ENCODE data around the gene PSG6. TPM values are rescaled to one million over a fixed set of nuclear protein-coding genes. Genes with fewer than 3 reads are reported as not detected.
"Not testable (repeated sequence)": the region's sequence is repeated elsewhere in the genome, so short reads cannot be mapped to it uniquely, and the experiment has no call there.

The PSG6 gene
- total RNA-seq: not detected

DNA sequence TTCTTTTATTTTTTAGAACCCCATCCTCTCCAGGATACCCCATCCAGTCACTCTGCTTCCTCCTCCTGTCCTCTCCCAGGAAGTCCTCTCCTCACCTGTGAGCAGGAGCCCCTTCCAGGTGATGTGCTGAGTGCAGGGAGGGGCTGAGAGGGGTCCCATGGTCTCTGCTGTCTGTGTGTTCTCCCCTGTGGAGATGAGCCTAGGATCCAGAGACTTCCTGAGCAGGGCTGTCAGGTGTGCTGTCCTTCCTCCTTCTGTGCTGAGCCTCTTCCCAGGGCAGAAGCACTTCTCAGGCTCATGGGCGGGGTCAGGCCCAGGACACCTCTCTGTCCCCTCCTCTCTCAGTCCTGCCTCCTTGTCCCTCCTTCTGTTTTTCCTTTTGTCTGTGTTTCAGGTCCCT, at the start of gene PSG6:
TSS of gene PSG6 (minus strand) at position 261 of the 400 bp plus-strand sequence. CDS start at position 159, 102 bp downstream.
- DNase-seq: not testable (repeated sequence)

DNA sequence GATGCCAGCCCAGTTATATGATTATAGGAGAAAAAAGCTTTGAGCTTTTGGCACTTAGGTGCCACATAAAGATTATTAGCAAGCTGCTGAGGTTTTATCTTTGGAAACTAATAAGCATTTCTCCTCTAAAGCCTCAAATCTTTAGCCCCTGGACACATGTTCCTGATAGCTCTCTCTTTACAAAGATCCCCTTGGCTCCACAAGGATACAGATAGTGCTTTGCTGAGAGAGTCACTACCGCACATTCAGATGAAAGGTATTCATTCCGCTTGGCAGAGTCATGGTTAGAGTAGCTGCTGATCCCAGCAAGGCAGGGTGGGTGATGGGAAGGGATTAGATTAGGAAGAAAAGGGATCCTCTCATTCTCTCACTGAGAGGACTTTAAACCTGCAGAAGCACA, 47.5 kb upstream of the PSG6 start:
- no peak for DNase-seq

DNA sequence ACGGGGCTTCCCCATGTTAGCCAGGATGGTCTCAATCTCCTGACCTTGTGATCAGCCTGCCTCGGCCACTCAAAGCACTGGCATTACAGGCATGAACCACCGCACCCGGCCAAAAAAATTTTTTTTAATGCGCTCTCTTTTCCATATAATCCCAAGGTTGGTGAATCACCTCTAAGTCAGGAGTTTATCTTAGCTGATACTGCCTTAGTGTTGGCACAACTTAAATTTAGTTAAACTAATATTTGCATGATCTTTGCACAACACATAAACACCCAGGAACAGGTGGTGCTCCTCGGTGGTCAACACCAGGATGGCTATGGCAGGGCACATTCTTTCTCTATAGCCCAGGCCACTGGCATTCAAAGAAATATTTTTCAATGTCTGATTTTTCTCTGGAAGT, 43.4 kb upstream of the PSG6 start:
- DNase-seq: no peak

DNA sequence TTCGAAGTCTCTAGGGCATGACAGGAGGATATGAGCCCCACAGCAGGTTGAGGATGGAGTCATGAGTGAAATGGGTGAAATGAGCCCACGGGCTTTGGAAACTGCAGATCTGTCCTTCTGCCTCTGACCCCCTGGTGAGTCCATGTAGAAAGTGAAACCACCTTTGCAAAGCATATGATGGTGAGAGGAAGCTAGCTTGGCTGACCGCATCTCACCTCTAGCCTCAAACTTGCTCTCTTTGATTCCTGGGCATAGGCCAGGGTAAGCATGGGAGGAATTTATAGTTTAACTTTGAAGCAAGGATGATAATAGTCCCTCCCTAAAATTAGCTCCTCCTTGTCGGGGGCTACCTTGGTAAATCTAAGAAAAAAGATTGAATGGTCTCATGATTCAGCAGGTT, 34.4 kb upstream of the PSG6 start:
- DNase-seq: not testable (repeated sequence)

DNA sequence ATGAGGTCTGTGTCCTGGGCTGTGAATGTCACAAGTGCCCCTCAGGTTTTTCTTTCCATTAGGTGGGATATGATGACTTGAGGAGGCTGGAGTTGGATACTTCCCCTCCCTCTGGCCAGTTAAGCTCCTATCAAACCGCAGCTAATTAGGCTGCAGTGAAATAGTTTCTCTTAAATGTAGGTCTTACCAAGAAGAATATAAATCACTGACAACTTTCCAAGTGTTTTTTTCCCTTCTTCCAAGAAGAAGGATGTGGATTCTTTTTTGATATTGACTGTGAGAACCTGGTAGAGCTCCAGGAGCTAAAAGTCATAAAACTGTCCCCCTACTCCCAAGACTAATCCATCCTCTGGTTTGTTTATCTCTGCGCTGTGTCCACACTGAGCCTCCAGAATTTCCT, 33.8 kb upstream of the PSG6 start:
- not testable (repeated sequence) for DNase-seq

DNA sequence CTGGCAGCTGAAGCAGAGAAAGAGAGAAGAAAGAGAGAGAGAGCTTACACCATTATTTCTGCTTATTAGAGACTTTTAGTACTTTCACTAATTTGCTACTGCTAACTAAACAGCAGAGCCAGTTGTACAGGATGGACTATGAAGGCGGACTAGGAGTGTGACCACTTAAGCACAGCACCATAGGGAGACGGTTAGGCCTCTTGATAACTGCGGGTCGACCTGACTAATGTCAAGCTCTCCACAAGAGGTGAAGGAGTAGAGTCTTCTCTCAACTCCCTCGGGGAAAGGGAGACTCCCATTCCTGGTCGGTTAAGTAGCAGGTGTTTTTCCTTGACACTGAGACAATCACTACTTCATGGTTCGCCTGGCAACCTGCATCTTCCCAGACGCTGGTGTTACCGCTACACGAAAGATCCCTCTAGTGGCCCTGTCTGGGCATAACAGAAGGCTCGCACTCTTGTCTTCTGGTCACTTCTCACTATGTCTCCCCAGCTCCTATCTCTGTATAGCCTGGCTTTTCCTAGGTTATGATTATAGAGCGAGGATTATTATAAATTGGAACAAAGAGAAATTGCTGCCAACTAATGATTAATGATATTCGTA, 24.6 kb upstream of the PSG6 start:
- DNase-seq: peak; percentile 4

DNA sequence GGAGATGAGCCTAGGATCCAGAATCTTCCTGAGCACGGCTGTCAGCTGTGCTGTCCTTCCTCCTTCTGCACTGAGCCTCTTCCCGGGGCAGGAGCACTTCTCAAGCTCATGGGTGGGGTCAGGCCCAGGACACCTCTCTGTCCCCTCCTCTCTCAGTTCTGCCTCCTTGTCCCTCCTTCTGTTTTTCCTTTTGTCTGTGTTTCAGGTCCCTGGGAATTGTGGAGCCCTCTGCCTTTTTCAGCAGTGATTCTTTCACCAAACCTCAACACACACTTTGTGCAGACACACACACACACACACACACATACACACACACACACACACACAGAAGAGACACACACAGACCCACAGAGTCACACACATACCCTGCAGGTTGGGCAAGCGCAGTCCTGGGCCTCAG, 19.4 kb upstream of the PSG6 start, which contains the start of gene PSG7:
TSS of gene PSG7 (minus strand) at position 101 of the 400 bp plus-strand sequence. CDS start 131 bp downstream, outside the sequence.
- DNase-seq: not testable (repeated sequence)

DNA sequence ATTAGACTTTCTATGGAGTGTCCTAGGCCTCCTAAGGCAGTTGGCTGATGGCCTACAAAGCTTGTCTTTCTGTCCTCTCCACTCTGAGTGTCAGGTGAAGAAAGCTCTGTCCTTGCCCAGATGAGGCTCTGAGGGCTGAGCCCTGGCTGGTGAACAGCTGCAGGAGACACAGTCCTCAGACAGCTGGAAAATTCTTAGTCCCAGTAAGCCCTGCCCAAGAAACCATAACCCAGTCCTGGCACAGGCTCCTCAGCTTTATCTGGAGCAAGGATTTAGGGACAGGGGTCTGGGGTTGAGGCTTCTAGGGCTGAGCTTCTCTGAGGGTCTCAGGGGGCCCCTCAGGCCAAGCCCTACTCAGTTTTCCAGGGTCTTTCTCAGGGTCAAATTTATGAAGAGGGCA, 17.0 kb upstream of the PSG6 start:
- DNase-seq: peak; percentile 58

DNA sequence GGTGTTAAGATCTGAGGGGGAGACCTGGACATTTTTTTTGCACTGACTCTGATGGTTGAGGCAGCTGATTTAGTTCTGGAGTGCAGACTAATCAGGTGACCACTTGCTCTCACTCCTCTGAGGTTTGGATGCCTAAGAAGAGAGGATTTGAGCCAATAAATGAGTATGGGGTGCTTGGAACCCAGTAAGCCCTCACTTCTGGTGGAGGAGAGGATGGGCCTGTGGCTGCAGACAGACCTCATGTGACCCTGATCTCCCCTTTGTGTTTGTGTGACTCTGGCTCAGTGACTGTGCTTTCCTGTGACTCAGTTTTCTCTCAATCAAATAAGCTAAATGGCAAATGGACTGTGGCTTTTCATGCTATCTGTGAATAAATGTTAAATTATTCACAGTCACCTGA, 16.5 kb upstream of the PSG6 start:
- not testable (repeated sequence) for DNase-seq

DNA sequence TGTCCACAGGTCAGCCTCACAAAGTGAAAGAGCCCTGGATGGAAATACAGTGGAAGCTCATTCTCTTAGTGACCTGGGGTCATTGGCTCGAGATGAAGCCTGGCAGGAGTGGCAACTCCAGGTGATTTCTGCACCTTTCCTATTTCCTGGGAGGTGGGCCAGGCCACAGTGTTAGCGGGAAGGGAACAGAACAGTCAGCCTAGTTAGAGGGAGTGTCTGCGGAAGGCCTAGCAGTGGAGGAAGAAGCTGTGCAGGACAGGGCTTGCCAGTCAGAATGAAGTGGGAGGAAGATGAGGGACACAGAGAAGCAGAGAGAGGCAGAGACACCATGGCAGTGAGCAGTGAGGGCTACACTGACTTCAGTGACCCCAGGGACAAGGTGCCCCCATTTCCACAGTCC, 15.7 kb upstream of the PSG6 start:
- DNase-seq: not testable (repeated sequence)

DNA sequence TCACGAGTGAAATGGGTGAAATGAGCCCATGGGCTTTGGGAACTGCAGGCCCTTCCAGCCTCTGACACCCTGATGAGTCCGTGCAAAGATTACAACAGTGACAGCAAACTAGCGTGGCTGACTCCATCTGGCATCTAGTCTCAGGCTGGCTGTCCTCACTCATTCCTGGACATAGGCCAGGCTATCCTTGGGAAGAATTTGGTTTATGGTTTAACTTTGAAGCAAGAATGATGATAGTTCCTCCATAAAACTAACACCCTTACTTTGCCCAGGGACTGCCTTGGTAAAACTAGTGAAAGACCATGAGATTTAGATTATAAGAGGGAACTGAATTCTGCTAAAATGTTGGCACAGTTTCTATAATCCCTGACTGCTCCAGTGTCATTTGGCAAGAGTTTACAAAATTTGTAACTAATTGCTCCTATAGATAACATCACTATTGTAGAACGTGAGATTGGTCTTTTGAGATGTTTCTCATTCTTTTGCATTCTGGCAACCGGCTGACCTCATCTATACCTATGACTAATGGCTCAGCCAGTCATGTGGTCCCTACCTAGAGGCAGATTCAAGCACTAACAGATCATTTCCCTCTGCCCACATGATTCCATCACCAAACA, 14.9 kb upstream of the PSG6 start:
- peak; percentile 66 for DNase-seq

DNA sequence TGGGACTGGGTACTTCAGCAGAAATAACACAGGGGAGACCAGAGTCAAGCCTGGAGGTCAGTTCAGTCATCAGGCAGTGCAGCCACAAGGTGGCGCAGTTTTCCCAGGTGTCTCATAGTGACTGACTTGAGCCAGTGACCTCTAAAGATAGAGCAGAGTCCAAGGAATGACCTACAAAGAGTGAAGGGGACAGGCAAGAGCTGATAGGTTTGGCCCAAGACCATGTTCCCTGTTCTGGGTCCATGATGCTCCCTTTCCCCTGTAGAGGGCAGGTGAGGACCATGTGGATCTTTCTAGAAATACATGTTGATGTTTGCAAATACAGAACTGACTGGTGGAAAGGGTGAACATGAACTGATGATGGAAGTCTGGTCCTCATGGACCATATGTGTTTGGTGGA, 12.5 kb upstream of the PSG6 start:
- DNase-seq: peak; percentile 19

DNA sequence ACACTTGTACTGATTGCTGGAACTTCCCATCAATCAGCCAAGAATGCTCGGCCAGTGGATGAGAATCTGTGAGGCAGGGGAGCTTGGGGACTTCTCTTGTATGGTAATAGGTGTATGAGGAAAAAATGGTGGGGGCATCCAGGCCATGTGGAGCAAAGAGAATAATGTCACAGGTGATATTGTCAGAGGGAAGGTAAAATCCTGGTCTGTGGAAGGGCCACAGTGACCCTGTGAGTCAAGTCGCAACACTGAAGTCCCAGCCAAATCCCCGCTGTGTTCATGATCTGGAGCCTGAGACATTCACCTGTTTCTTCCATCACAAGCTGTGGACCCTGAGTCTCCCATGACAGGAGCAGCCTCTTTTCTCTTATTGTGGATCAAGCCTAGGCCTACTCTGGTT, 11.2 kb upstream of the PSG6 start:
- DNase-seq: no peak

DNA sequence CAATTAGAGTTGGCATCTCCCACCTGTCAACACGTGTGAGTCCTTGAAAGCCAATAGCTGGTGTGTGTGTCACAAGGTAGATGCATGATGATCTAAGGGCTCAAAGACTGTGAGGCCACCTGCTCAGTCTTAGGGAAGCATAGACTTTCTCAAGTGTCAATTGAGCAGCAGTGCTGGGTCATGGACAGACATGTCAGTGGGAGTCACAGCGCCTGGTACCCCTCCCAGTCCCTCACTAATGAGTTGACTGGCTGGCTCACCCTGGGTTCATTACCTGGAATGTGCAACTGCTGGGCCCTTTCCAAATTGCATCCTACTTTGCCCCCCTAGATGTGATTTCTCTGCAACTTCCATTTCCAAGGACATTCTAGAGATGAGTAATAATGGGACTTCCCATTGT, 9.1 kb upstream of the PSG6 start:
- DNase-seq: no peak

DNA sequence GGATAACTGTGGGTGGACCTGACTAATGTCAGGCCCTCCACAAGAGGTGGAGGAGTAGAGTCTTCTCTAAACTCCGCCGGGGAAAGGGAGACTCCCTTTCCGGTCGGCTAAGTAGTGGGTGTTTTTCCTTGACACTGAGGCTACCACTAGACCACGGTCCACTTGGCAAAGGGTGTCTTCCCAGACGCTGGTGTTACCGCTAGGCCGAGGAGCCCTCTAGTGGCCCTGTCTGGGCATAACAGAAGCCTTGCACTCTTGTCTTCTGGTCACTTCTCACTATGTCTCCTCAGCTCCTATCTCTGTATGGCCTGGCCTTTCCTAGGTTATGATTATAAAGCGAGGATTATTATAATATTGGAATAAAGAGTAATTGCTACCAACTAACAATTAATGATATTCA, 5.4 kb upstream of the PSG6 start:
- peak; percentile 26 for DNase-seq

DNA sequence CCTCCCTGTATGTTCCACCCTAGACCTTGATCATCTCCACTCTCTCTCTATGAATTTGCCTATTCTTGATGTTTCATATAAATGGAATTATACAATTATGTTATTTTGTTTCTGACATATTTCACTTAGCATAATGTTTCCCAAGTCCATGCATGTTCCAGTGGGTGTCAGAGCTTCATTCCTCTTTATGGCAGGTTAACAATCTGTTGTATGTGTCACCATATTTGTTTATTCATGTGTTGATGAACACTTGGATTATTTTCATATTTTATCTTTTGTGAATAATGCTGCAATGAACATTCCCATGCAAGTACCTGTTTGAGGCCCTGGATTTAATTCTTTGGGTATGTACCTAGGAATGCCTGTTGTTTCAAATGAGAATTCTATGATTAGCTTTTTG, 3.3 kb upstream of the PSG6 start:
- DNase-seq: not testable (repeated sequence)

DNA sequence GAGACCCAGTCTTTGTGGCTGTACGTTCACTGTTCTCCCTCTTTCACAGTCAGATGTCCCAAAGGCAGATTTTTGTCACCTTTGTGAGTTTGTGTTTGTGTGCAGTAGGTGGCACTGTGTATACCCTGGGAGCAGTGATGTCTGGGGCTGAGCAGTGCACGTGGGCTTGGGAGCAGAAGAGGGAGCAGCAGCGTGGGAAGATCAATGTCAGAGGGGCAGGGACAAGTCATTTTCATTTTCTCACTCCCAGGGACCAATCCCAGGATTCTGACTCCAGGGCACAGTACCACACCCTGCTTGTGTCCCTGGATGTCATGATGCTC, 2.0 kb upstream of the PSG6 start:
- no peak for DNase-seq

DNA sequence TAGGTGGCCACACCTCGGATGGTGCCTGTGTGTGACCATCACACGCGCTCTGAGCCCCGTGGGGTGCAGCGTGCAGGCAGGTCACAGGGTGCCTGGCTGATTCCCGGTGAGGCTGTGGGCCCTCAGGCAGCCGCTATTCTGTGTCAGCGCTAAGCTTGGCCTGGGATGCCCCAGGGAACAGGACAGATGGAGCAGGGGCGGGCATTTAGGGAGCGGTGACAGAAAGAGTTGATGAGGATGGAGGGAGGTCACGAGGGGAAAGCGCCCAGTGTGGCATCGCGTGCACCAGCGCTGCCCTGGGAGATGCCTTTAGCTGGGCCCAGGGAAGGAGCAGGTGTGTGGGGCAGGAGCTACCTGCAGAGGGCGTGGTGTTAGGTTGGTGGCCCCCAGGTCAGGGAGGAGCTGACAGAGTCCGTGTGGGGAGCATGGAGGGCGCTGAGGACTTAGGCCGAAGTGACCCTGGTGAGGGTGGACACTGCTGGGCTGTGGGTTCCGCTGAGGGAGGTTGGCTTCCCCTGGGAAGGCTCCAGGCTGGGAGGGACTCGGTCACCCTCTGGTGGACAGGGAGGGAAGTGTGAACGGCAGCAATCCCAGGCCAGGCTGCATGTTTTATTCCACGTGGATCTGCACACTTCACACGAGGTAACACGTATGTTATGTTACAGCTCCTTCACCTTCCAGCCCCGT, 1.5 kb upstream of the PSG6 start:
- not testable (repeated sequence) for DNase-seq

DNA sequence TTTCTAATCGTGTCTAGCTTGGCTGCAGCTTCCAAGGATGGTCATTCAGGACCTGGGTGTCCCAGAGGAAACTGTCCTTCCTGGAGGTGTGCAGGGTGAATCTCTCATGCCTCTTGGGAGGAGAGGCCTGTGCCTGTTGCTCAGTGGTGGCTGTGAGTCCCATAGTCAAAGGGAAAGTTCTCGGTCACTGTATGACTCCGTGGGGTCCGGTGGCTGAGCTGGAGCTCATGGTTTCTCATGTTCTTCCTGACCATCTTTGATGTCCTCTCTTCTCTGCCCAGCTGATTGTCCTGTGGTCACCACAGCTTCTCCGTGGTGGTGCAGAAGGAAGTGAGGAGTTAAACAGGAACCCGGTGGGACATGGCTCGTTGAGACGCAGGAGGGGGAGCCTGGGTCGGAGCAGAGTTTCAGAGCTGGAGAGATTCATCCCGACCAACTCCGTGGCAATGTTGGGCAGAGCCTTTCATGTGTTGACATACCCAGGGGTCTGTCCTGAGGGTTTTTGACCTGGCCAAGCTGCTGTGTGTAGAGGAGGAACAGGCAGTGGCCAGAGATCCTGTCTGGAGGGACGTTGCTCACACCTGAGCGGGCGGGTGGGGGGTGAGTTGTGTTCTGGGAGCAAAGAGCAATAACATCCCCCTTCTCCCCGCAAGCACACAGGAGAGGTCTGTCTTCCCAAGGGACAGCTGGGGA, 829 bp upstream of the PSG6 start:
- DNase-seq: not testable (repeated sequence)

DNA sequence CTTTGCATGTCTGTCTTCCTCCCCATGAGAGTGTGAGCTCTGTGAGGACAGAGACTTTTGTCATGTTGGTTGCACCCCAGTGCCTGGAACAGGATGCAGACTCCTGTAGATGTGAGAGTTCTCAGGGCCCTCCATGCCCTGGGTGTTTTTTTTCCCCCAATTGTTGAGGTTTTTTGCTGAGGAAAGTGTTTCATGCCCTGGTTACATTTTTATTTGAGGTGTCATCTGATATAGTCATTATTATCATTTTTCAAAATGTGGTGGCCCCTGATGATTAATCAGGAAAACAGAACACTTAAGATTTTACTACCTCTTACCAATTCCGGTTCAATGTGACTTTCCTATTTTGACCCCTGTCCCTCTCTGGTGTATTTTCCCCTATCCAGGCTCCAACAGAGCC, 763 bp downstream of the PSG6 start:
- DNase-seq: not testable (repeated sequence)

DNA sequence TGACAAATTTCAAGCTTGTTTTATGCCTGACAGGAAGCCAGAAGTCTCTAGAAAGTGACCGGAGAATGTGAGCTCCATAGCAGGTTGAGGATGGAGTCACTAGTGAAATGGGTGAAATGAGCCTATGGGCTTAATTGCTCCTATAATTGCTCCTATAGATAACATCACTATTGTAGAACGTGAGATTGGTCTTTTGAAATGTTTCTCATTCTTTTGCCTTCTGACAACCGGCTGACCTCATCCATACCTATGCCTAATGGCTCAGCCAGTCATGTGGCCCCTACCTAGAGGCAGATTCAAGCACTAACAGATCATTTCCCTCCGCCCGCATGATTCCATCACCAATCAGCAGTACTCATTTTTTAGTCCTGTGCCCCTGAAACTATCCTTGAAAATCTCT, 4.2 kb downstream of the PSG6 start:
- DNase-seq: not testable (repeated sequence)

DNA sequence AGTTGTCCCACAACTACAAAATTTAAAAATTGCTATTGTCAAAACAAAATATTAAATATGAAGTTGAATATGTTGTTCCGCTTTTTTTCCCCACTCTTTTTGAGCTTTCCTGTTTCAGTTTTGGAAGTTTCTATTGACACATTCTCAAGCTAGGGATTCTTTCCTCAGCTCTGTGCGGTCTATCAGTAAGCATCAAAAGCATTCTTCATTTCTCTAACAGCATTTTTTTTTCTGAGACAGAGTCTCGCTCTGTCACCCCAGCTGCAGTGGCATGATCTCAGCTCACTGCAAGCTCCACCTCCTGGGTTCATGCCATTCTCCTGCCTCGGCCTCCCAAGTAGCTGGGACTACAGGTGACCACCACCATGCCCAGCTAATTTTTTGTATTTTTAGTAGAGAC, 4.8 kb downstream of the PSG6 start:
- DNase-seq: not testable (repeated sequence)

DNA sequence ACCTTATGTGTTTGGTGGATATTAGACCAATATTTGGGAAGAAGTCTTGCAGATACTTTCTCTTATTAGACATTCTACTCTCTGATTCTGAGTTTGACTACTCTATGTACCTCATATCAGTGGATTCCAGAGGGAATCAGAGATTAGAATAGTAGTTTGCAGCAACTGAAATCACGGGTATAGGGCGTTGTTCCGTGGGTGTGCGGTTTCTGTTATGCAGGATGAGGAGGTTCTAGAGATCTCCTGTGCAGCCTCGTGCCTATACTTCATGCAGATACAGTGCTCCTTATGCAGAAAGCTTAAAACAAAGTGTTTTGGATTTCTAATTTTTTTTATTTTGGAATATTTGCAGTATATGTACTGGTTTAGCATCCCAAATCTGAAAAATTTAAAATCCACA, 6.0 kb downstream of the PSG6 start:
- DNase-seq: not testable (repeated sequence)
